Spleen (tissue), 7 donors: ENCODE data around the gene RNASE2.

Source experiments
- POLR2A ChIP-seq, 3 donors: fragments of 450-650 bp; IDR thresholded peaks; one replicate each; pipeline ENCODE4 v1.5.1; 2017; ENCODE audit warnings: antibody characterized with exemption in 3 of 3, mild to moderate bottlenecking in 1 of 3
- TF ChIP-seq, protein P1 (sequence below), 11 experiments: fragments of 200-600 bp in 7 of 11; fragments of 450-650 bp in 4 of 11; sonication (generic) in 4 of 11; IDR thresholded peaks in 8 of 11; conservative IDR thresholded peaks in 3 of 11; 1 replicate in 7 of 11; 2 replicates in 4 of 11; pipeline versions ENCODE4 v1.4.0 to v1.8.0; 2016 to 2021; ENCODE audit warnings: antibody characterized with exemption in 11 of 11, inconsistent platforms in 4 of 11, mild to moderate bottlenecking in 1 of 11
- donor health status: DM: no; HTN: no; CAD: no; lungs with moderate emphysema.
- donor health status: DM: no; HTN: no; CAD: no.
- donor health status: DM: no; HTN: no; CAD: no.

DNA sequence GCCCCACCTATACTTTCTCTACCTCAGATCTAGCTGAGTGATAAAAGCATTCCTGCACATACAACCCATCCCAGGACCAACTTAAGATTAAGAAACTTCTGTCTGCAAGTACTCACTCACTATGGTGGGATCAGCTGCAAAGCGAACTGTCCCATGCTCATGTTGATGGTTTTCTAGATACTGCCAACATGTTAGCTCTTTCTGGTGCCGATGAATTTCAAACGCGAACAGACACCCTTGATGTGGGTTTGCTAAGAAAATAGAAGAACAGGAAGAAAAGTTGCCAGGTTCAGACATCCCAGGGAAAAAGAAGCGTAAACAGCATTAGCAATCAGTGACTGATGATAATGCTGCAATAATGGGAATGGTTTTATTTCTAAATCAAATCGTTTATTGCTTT is 42.3 kb downstream of the RNASE2 start:
- TF ChIP-seq, protein P1, sequence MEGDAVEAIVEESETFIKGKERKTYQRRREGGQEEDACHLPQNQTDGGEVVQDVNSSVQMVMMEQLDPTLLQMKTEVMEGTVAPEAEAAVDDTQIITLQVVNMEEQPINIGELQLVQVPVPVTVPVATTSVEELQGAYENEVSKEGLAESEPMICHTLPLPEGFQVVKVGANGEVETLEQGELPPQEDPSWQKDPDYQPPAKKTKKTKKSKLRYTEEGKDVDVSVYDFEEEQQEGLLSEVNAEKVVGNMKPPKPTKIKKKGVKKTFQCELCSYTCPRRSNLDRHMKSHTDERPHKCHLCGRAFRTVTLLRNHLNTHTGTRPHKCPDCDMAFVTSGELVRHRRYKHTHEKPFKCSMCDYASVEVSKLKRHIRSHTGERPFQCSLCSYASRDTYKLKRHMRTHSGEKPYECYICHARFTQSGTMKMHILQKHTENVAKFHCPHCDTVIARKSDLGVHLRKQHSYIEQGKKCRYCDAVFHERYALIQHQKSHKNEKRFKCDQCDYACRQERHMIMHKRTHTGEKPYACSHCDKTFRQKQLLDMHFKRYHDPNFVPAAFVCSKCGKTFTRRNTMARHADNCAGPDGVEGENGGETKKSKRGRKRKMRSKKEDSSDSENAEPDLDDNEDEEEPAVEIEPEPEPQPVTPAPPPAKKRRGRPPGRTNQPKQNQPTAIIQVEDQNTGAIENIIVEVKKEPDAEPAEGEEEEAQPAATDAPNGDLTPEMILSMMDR (IDR thresholded peaks at IDR 0.05 in 8 of 11, conservative IDR thresholded peaks at IDR 0.05 in 3 of 11), result no peak
- no peak for TF ChIP-seq POLR2A (IDR thresholded peaks at IDR 0.05)
